Thyroid gland (tissue), 4 donors: ENCODE measurements around the gene PRMT3.

Experiments
- CTCF ChIP-seq, 6 experiments: fragments of 200-600 bp in 3 of 6; fragments of 450-650 bp in 3 of 6; sonication (generic) in 3 of 6; IDR thresholded peaks; one replicate each; pipeline ENCODE4 v1.5.1; 2016 to 2019; ENCODE audit warnings: antibody characterized with exemption in 6 of 6, mild to moderate bottlenecking in 2 of 6, inconsistent platforms in 1 of 6, moderate library complexity in 1 of 6
- POLR2A ChIP-seq, 2 donors: fragments of 450-650 bp; IDR thresholded peaks; one replicate each; pipeline ENCODE4 v1.6.1; 2017; ENCODE audit warnings: antibody characterized with exemption in 2 of 2, mild to moderate bottlenecking in 2 of 2, moderate library complexity in 1 of 2

- TF ChIP-seq CTCF (IDR thresholded peaks at IDR 0.05): no peak
- no peak for TF ChIP-seq POLR2A (IDR thresholded peaks at IDR 0.05)
Observed at GRCh38 chr11:20547411-20547810, 159.9 kb downstream of the PRMT3 start.
